ENCODE results near the gene KRTAP1-5. TPM values are rescaled to one million over a fixed set of nuclear protein-coding genes. Genes with fewer than 3 reads are reported as not detected.
"Not testable (repeated sequence)": the region's sequence is repeated elsewhere in the genome, so short reads cannot be mapped to it uniquely, and the experiment has no call there.

KRTAP1-5 gene
- total RNA-seq, 1 donor from 2014 or later, result not detected

- H3K36me3 Mint-ChIP-seq (ENCODE audit: low read depth), result no peaks in the 10 kb centered on the region
- peaks cover 7% of the 10 kb centered on the region for H3K27me3 Mint-ChIP-seq (ENCODE audit: insufficient read depth)
Measured at GRCh38 chr17:41037853-41038350, 10.9 kb upstream of the KRTAP1-5 start.

GRCh38 chr17:41034346-41034935, 7.4 kb upstream of the KRTAP1-5 start, which contains the start of gene KRTAP1-3:
Gene KRTAP1-3, minus strand, starts transcription at chr17:41034874. Its CDS starts 53 bp downstream, at chr17:41034821.
- H3K27me3 Mint-ChIP-seq (ENCODE audit: insufficient read depth); H3K9me3 Mint-ChIP-seq; H3K27ac Mint-ChIP-seq; intact Hi-C loops (cut with micrococcal nuclease); H3K36me3 Mint-ChIP-seq (ENCODE audit: low read depth); H3K4me3 Mint-ChIP-seq; DNase-seq (ENCODE audit: low spot score); H3K4me1 Mint-ChIP-seq (ENCODE audit: low read depth): not testable (repeated sequence)

More at GRCh38 chr17:41037853-41038350, 10.9 kb upstream of the KRTAP1-5 start:
- intact Hi-C loops (cut with micrococcal nuclease), result no loop called here
- Mint-ChIP-seq H3K9me3 (no peaks in the 10 kb centered on the region), H3K27ac (no peak overlapping the region), H3K4me3 (no peak overlapping the region), H3K4me1 (ENCODE audit: low read depth) (no peaks in the 10 kb centered on the region)
- DNase-seq (ENCODE audit: low spot score), result no peak

- no peaks in the 10 kb centered on the region for H3K36me3 Mint-ChIP-seq (ENCODE audit: low read depth)
- intact Hi-C loops (cut with micrococcal nuclease), result no loop called here
- no peak within 1 kb of the TSS for H3K4me3 Mint-ChIP-seq
- no peaks in the 10 kb centered on the region for H3K4me1 Mint-ChIP-seq (ENCODE audit: low read depth)
- H3K9me3 Mint-ChIP-seq, result no peaks in the 10 kb centered on the region
- no peak for DNase-seq (ENCODE audit: low spot score)
- no peak within 1 kb of the TSS for H3K27ac Mint-ChIP-seq
- peaks cover 6% of the 10 kb centered on the region for H3K27me3 Mint-ChIP-seq (ENCODE audit: insufficient read depth)
Measured at GRCh38 chr17:41029633-41030245, 2.7 kb upstream of the KRTAP1-5 start, which contains the start of gene KRTAP1-4. Gene KRTAP1-4, minus strand, starts transcription at chr17:41030195. Its CDS starts 117 bp downstream, at chr17:41030078.

GRCh38 chr17:41024697-41025096, 2.3 kb downstream of the KRTAP1-5 start:
- no peak for DNase-seq (ENCODE audit: low spot score)
- intact Hi-C loops (cut with micrococcal nuclease), result no loop called here
- Mint-ChIP-seq H3K27me3 (ENCODE audit: insufficient read depth) (peaks cover 2% of the 10 kb centered on the region), H3K9me3 (no peaks in the 10 kb centered on the region), H3K27ac (no peak overlapping the region), H3K4me3 (no peak overlapping the region), H3K4me1 (ENCODE audit: low read depth) (no peaks in the 10 kb centered on the region), H3K36me3 (ENCODE audit: low read depth) (no peaks in the 10 kb centered on the region)

- intact Hi-C loops (cut with micrococcal nuclease), result no loop called here
- no peaks in the 10 kb centered on the region for H3K9me3 Mint-ChIP-seq
- H3K4me1 Mint-ChIP-seq (ENCODE audit: low read depth), result no peaks in the 10 kb centered on the region
Measured at GRCh38 chr17:41020336-41020735, 6.7 kb downstream of the KRTAP1-5 start.

GRCh38 chr17:41019415-41019814, 7.6 kb downstream of the KRTAP1-5 start:
- Mint-ChIP-seq H3K4me3 (no peak overlapping the region), H3K36me3 (ENCODE audit: low read depth) (no peaks in the 10 kb centered on the region), H3K4me1 (ENCODE audit: low read depth) (no peaks in the 10 kb centered on the region), H3K27me3 (ENCODE audit: insufficient read depth) (peaks cover 2% of the 10 kb centered on the region), H3K9me3 (no peaks in the 10 kb centered on the region), H3K27ac (no peak overlapping the region)
- DNase-seq (ENCODE audit: low spot score), result no peak
- intact Hi-C loops (cut with micrococcal nuclease), result no loop called here

More at GRCh38 chr17:41020336-41020735, 6.7 kb downstream of the KRTAP1-5 start:
- Mint-ChIP-seq H3K27ac (no peak overlapping the region), H3K4me3 (no peak overlapping the region), H3K36me3 (ENCODE audit: low read depth) (no peaks in the 10 kb centered on the region), H3K27me3 (ENCODE audit: insufficient read depth) (peaks cover 2% of the 10 kb centered on the region)
- DNase-seq (ENCODE audit: low spot score), result no peak

GRCh38 chr17:41018541-41018940, 8.5 kb downstream of the KRTAP1-5 start:
- no peaks in the 10 kb centered on the region for H3K9me3 Mint-ChIP-seq
- intact Hi-C loops (cut with micrococcal nuclease), result no loop called here
- no peaks in the 10 kb centered on the region for H3K4me1 Mint-ChIP-seq (ENCODE audit: low read depth)
- no peak for DNase-seq (ENCODE audit: low spot score)
- no peaks in the 10 kb centered on the region for H3K36me3 Mint-ChIP-seq (ENCODE audit: low read depth)
- no peak overlapping the region for H3K4me3 Mint-ChIP-seq
- H3K27ac Mint-ChIP-seq, result no peak overlapping the region
- H3K27me3 Mint-ChIP-seq (ENCODE audit: insufficient read depth), result peaks cover 2% of the 10 kb centered on the region

GRCh38 chr17:41016578-41017215, 10.3 kb downstream of the KRTAP1-5 start:
- H3K27ac Mint-ChIP-seq, result no peak overlapping the region
- no peak for DNase-seq (ENCODE audit: low spot score)
- no peaks in the 10 kb centered on the region for H3K36me3 Mint-ChIP-seq (ENCODE audit: low read depth)
- peaks cover 4% of the 10 kb centered on the region for H3K27me3 Mint-ChIP-seq (ENCODE audit: insufficient read depth)
- intact Hi-C loops (cut with micrococcal nuclease), result no loop called here
- H3K4me1 Mint-ChIP-seq (ENCODE audit: low read depth), result no peaks in the 10 kb centered on the region
- H3K9me3 Mint-ChIP-seq, result no peaks in the 10 kb centered on the region
- no peak overlapping the region for H3K4me3 Mint-ChIP-seq

- no peak overlapping the region for H3K27ac Mint-ChIP-seq
- no peak overlapping the region for H3K4me3 Mint-ChIP-seq
- no peaks in the 10 kb centered on the region for H3K36me3 Mint-ChIP-seq (ENCODE audit: low read depth)
- no peaks in the 10 kb centered on the region for H3K9me3 Mint-ChIP-seq
- peaks cover 6% of the 10 kb centered on the region for H3K27me3 Mint-ChIP-seq (ENCODE audit: insufficient read depth)
- no peaks in the 10 kb centered on the region for H3K4me1 Mint-ChIP-seq (ENCODE audit: low read depth)
- no peak for DNase-seq (ENCODE audit: low spot score)
- intact Hi-C loops (cut with micrococcal nuclease), result no loop called here
Measured at GRCh38 chr17:41015454-41015853, 11.6 kb downstream of the KRTAP1-5 start.

- H3K9me3 Mint-ChIP-seq, result no peaks in the 10 kb centered on the region
- H3K36me3 Mint-ChIP-seq (ENCODE audit: low read depth), result no peaks in the 10 kb centered on the region
- intact Hi-C loops (cut with micrococcal nuclease), result no loop called here
- no peak overlapping the region for H3K27ac Mint-ChIP-seq
- H3K4me1 Mint-ChIP-seq (ENCODE audit: low read depth), result no peaks in the 10 kb centered on the region
- no peak overlapping the region for H3K4me3 Mint-ChIP-seq
- peaks cover 8% of the 10 kb centered on the region for H3K27me3 Mint-ChIP-seq (ENCODE audit: insufficient read depth)
- no peak for DNase-seq (ENCODE audit: low spot score)
Measured at GRCh38 chr17:41013606-41014005, 13.4 kb downstream of the KRTAP1-5 start.

- H3K36me3 Mint-ChIP-seq (ENCODE audit: low read depth), result no peaks in the 10 kb centered on the region
- H3K4me1 Mint-ChIP-seq (ENCODE audit: low read depth), result no peaks in the 10 kb centered on the region
- intact Hi-C loops (cut with micrococcal nuclease), result no loop called here
- no peak overlapping the region for H3K27ac Mint-ChIP-seq
- DNase-seq (ENCODE audit: low spot score), result no peak
- H3K9me3 Mint-ChIP-seq, result no peaks in the 10 kb centered on the region
- H3K4me3 Mint-ChIP-seq, result no peak overlapping the region
- peaks cover 9% of the 10 kb centered on the region for H3K27me3 Mint-ChIP-seq (ENCODE audit: insufficient read depth)
Measured at GRCh38 chr17:41013181-41013580, 13.8 kb downstream of the KRTAP1-5 start.

- DNase-seq (ENCODE audit: low spot score), result no peak
- H3K36me3 Mint-ChIP-seq (ENCODE audit: low read depth), result no peaks in the 10 kb centered on the region
- no peak overlapping the region for H3K4me3 Mint-ChIP-seq
- H3K9me3 Mint-ChIP-seq, result no peaks in the 10 kb centered on the region
- H3K27me3 Mint-ChIP-seq (ENCODE audit: insufficient read depth), result peaks cover 10% of the 10 kb centered on the region
- intact Hi-C loops (cut with micrococcal nuclease), result no loop called here
- H3K4me1 Mint-ChIP-seq (ENCODE audit: low read depth), result no peaks in the 10 kb centered on the region
- no peak overlapping the region for H3K27ac Mint-ChIP-seq
Measured at GRCh38 chr17:41012326-41013120, 14.5 kb downstream of the KRTAP1-5 start.

Data from activated T-helper 1 cell treated with anti-CD3 and anti-CD28 coated beads, Interleukin-12 subunit alpha, Interleukin-12 subunit beta, Interleukin-2, Interleukin-4 antibody, amounts not matched to agents 30 ng/mL and 10 ng/mL and 1 ng/mL, durations not matched to agents 14 hours and 24 hours and 36 hours (primary cell).